ENCODE results near the gene MUSK.

GRCh38 chr9:110765926-110766325 lies 97.3 kb downstream of the MUSK start:
- TF ChIP-seq, protein P1, sequence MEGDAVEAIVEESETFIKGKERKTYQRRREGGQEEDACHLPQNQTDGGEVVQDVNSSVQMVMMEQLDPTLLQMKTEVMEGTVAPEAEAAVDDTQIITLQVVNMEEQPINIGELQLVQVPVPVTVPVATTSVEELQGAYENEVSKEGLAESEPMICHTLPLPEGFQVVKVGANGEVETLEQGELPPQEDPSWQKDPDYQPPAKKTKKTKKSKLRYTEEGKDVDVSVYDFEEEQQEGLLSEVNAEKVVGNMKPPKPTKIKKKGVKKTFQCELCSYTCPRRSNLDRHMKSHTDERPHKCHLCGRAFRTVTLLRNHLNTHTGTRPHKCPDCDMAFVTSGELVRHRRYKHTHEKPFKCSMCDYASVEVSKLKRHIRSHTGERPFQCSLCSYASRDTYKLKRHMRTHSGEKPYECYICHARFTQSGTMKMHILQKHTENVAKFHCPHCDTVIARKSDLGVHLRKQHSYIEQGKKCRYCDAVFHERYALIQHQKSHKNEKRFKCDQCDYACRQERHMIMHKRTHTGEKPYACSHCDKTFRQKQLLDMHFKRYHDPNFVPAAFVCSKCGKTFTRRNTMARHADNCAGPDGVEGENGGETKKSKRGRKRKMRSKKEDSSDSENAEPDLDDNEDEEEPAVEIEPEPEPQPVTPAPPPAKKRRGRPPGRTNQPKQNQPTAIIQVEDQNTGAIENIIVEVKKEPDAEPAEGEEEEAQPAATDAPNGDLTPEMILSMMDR (IDR thresholded peaks at IDR 0.05; ENCODE audit: low read length) = no peak
- no peak for TF ChIP-seq EZH2 (IDR thresholded peaks at IDR 0.05; ENCODE audit: borderline replicate concordance, low read length)

All from OCI-LY1 (cell line).